ENCODE measurements around the gene SORCS2.

DNA sequence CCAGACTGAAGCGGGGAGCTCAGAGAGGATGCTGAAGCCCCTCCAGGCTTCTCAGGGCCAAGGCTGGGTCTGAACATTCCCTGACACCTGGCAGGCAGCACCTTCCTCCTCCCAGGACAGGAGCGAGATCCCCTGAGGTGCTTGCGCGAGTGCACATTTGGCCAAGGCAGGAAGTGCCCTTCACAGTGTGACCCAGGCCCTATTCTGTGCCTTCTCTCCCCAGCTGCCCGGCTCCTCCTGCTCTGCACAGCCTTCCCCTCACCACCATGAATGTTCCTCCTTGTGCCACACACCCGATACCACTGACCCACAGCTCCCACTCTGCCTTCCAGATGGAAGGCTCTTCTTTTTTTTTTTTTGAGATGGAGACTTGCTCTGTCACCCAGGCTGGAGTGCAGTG is 259.5 kb downstream of the SORCS2 start:
- TF ChIP-seq, protein P1, sequence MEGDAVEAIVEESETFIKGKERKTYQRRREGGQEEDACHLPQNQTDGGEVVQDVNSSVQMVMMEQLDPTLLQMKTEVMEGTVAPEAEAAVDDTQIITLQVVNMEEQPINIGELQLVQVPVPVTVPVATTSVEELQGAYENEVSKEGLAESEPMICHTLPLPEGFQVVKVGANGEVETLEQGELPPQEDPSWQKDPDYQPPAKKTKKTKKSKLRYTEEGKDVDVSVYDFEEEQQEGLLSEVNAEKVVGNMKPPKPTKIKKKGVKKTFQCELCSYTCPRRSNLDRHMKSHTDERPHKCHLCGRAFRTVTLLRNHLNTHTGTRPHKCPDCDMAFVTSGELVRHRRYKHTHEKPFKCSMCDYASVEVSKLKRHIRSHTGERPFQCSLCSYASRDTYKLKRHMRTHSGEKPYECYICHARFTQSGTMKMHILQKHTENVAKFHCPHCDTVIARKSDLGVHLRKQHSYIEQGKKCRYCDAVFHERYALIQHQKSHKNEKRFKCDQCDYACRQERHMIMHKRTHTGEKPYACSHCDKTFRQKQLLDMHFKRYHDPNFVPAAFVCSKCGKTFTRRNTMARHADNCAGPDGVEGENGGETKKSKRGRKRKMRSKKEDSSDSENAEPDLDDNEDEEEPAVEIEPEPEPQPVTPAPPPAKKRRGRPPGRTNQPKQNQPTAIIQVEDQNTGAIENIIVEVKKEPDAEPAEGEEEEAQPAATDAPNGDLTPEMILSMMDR (IDR thresholded peaks at IDR 0.05; ENCODE audit: insufficient read depth, low read depth, low read length) = no peak
- TF ChIP-seq EZH2 (IDR thresholded peaks at IDR 0.05; ENCODE audit: insufficient read depth, low read length) = no peak

Data from astrocyte (in vitro differentiated cells and primary cell).